Measurements from ENCODE around the gene GPR26.

The GPR26 gene

GRCh38 chr10:123645615-123646014, 20.5 kb upstream of the GPR26 start:
- DNase-seq (ENCODE audit: low read depth in 1 of 2, low spot score in 1 of 2): no peak

- DNase-seq (ENCODE audit: low read depth in 1 of 2, low spot score in 1 of 2): no peak
These were observed 17.6 kb upstream of the GPR26 start for GRCh38 chr10:123648595-123648994.

- DNase-seq (ENCODE audit: low read depth in 1 of 2, low spot score in 1 of 2): no peak
These were observed 16.5 kb upstream of the GPR26 start for GRCh38 chr10:123649676-123650075.

GRCh38 chr10:123651421-123652047, 14.6 kb upstream of the GPR26 start:
- no peak for DNase-seq (ENCODE audit: low read depth in 1 of 2, low spot score in 1 of 2)

GRCh38 chr10:123655751-123656150, 10.4 kb upstream of the GPR26 start:
- no peak for DNase-seq (ENCODE audit: low read depth in 1 of 2, low spot score in 1 of 2)

GRCh38 chr10:123663522-123663921, 2.6 kb upstream of the GPR26 start:
- DNase-seq (ENCODE audit: low read depth in 1 of 2, low spot score in 1 of 2): no peak

- DNase-seq (ENCODE audit: low read depth in 1 of 2, low spot score in 1 of 2): no peak
These were observed 466 bp upstream of the GPR26 start for GRCh38 chr10:123665491-123666286.

- DNase-seq (ENCODE audit: low read depth in 1 of 2, low spot score in 1 of 2): no peak
These were observed 3.7 kb downstream of the GPR26 start for GRCh38 chr10:123669886-123670285.

- DNase-seq (ENCODE audit: low read depth in 1 of 2, low spot score in 1 of 2): no peak
These were observed 7.0 kb downstream of the GPR26 start for GRCh38 chr10:123673198-123673597.

- no peak for DNase-seq (ENCODE audit: low read depth in 1 of 2, low spot score in 1 of 2)
These were observed 8.6 kb downstream of the GPR26 start for GRCh38 chr10:123674741-123675140.

GRCh38 chr10:123675811-123676210, 9.7 kb downstream of the GPR26 start:
- no peak for DNase-seq (ENCODE audit: low read depth in 1 of 2, low spot score in 1 of 2)

GRCh38 chr10:123677556-123677955, 11.4 kb downstream of the GPR26 start:
- no peak for DNase-seq (ENCODE audit: low read depth in 1 of 2, low spot score in 1 of 2)

- DNase-seq (ENCODE audit: low read depth in 1 of 2, low spot score in 1 of 2): no peak
These were observed 12.2 kb downstream of the GPR26 start for GRCh38 chr10:123678376-123678775.

GRCh38 chr10:123681285-123681684, 15.1 kb downstream of the GPR26 start:
- DNase-seq (ENCODE audit: low read depth in 1 of 2, low spot score in 1 of 2): no peak

GRCh38 chr10:123682477-123682876, 16.3 kb downstream of the GPR26 start:
- DNase-seq (ENCODE audit: low read depth in 1 of 2, low spot score in 1 of 2): no peak

GRCh38 chr10:123683459-123683858, 17.3 kb downstream of the GPR26 start:
- no peak for DNase-seq (ENCODE audit: low read depth in 1 of 2, low spot score in 1 of 2)

GRCh38 chr10:123683865-123684264, 17.7 kb downstream of the GPR26 start:
- DNase-seq (ENCODE audit: low read depth in 1 of 2, low spot score in 1 of 2): no peak

- DNase-seq (ENCODE audit: low read depth in 1 of 2, low spot score in 1 of 2): no peak
These were observed 19.1 kb downstream of the GPR26 start for GRCh38 chr10:123685260-123685659.

- DNase-seq (ENCODE audit: low read depth in 1 of 2, low spot score in 1 of 2): no peak
These were observed 21.6 kb downstream of the GPR26 start for GRCh38 chr10:123687758-123688157.

GRCh38 chr10:123689880-123690279, 23.7 kb downstream of the GPR26 start:
- no peak for DNase-seq (ENCODE audit: low read depth in 1 of 2, low spot score in 1 of 2)

GRCh38 chr10:123703195-123703790, 37.1 kb downstream of the GPR26 start:
- DNase-seq (ENCODE audit: low read depth in 1 of 2, low spot score in 1 of 2): no peak

- no peak for DNase-seq (ENCODE audit: low read depth in 1 of 2, low spot score in 1 of 2)
These were observed 37.9 kb downstream of the GPR26 start for GRCh38 chr10:123704076-123704475.
